Smooth muscle cell (in vitro differentiated cells): ENCODE data around the gene PDSS2. TPM values are rescaled to one million over a fixed set of nuclear protein-coding genes. Genes with fewer than 3 reads are reported as not detected.

ENCODE experiments used
- DNase-seq: peaks from one replicate; lab custom pipeline; 2025; ENCODE audit not compliant: unreplicated experiment; lab: John Stamatoyannopoulos, UW
- H2AFZ ChIP-seq: fragments of 200-600 bp; sonication (generic); 2 replicates; pipeline ENCODE4 v1.6.0; 2016; ENCODE audit warnings: antibody characterized with exemption, low read depth, mild to moderate bottlenecking
- H3F3A ChIP-seq: fragments of 200-600 bp; sonication (generic); 2 replicates; pipeline ENCODE4 v1.6.0; 2017; ENCODE audit warnings: antibody characterized with exemption, low read depth
- H3K27ac ChIP-seq: fragments of 200-600 bp; sonication (generic); 2 replicates; pipeline ENCODE4 v1.5.1; 2016; ENCODE audit warnings: low read depth, mild to moderate bottlenecking
- H3K27me3 ChIP-seq: fragments of 200-600 bp; sonication (generic); 2 replicates; pipeline ENCODE4 v1.6.1; 2016; ENCODE audit warnings: low read depth, mild to moderate bottlenecking
- H3K36me3 ChIP-seq: fragments of 200-600 bp; sonication (generic); 2 replicates; pipeline ENCODE4 v1.5.1; 2016; ENCODE audit warnings: low read depth
- H3K4me1 ChIP-seq: fragments of 200-600 bp; sonication (generic); 2 replicates; pipeline ENCODE4 v1.5.1; 2016; ENCODE audit warnings: low read depth
- H3K4me2 ChIP-seq: fragments of 200-600 bp; sonication (generic); 2 replicates; pipeline ENCODE4 v1.6.0; 2016; ENCODE audit warnings: mild to moderate bottlenecking
- H3K4me3 ChIP-seq: fragments of 200-600 bp; sonication (generic); 2 replicates; pipeline ENCODE4 v1.5.1; 2016; ENCODE audit warnings: mild to moderate bottlenecking
- H3K79me2 ChIP-seq: fragments of 200-600 bp; sonication (generic); 2 replicates; pipeline ENCODE4 v1.6.0; 2016; ENCODE audit warnings: low read depth, mild to moderate bottlenecking
- H3K9ac ChIP-seq: fragments of 200-600 bp; sonication (generic); 2 replicates; pipeline ENCODE4 v1.6.0; 2016; ENCODE audit warnings: low read depth
- H3K9me3 ChIP-seq: fragments of 200-600 bp; sonication (generic); replicated peaks from 2 replicates; pipeline ENCODE4 v1.5.1; 2016; ENCODE audit warnings: low read depth
- H4K20me1 ChIP-seq: fragments of 200-600 bp; sonication (generic); 2 replicates; pipeline ENCODE4 v1.6.0; 2016; ENCODE audit warnings: low read depth
- CTCF ChIP-seq: fragments of 200-600 bp; sonication (generic); IDR thresholded peaks from 2 replicates; pipeline ENCODE4 v1.5.1; 2017; ENCODE audit warnings: borderline replicate concordance, mild to moderate bottlenecking, antibody characterized with exemption; ENCODE audit not compliant: insufficient read depth, poor library complexity, severe bottlenecking
- WGBS: methylation state at CpG from one replicate; pipeline ENCODE4 v1.1.7; 2016; ENCODE audit warnings: low lambda C conversion rate; 5-methylcytosine and 5-hydroxymethylcytosine counted together
- polyA plus RNA-seq: library from polyadenylated mRNA; unstranded; fragments of >200 nt; fragmentation: Nextera tagmentation; extraction: Ambion mirVana; gene quantifications from 2 replicates; pipeline ENCODE4 v1.2.1, GENCODE V29; 2016
- total RNA-seq: library from RNA; depleted of rRNA; stranded (reverse); fragments of >200 nt; gene quantifications from 2 replicates; pipeline ENCODE4 v1.2.3, GENCODE V29; 2014

Gene PDSS2
- total and polyA plus RNA-seq, 2 experiments from 2014 or later, result 12.8 to 15.5 TPM

DNA sequence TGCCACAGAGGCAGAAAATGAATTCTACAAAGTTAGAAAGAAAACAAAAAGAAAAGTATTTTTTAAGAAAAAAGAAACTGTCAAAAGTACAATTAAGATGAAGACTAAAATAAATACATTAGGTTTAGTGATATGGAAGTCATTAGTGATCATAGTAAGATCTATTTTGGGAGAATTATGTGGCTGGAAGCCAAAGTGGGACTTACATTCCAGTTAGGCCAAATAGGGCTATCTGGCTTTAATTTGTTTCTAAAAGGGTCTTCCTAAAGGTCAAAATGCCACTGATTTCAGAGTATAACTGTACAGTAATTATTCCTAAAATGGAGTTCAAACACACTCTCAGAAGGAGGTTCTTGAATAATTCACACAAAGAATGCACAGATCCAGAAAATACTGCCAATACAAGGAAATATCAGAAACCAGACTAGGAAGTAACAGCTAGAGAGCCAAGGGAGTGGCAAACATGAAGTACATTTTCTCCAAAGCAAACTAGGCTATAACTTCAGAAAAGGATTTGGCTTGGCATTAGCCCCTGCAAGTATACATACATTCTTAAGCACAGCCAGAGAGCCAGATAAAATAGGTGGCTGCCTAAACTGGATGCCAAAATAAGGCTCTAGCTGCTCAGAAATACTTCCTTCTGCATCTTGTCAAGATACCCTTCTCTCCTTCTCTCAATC lies 45.3 kb downstream of the PDSS2 start:
- Histone ChIP-seq H3K27me3 (no peaks in the 10 kb centered on the region), H3K4me1 (no peaks in the 10 kb centered on the region), H3K79me2 (peaks cover 3% of the 10 kb centered on the region), H3K4me2 (no peak overlapping the region), H2AFZ (no peak overlapping the region), H3K9me3 (no peaks in the 10 kb centered on the region), H3F3A (no peaks in the 10 kb centered on the region), H4K20me1 (peaks cover 38% of the 10 kb centered on the region), H3K36me3 (no peaks in the 10 kb centered on the region), H3K9ac (no peak overlapping the region), H3K27ac (no peak overlapping the region), H3K4me3 (no peak overlapping the region)
- no peak for TF ChIP-seq CTCF
- no peak for DNase-seq

DNA sequence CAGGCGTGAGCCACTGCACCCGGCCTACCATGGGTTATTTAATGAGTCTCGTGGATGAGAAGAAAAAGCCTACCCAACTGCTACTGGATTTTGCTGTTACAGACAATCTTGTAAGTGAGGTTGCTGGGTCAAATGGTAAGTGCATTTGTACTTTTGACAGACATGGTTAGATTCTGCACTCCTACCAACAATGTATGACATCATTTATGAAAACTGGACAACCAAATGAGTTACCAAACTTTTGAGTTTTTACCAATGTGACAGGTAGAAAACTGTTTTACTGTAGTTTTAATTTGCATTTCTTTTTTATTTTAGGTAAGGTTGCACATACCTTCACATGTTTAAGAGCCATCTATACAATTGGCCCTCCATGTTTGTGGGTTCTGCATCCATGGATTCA lies 48.2 kb downstream of the PDSS2 start:
- WGBS, result 95% methylated on average over 3 of the region's 3 CpGs
- Histone ChIP-seq H2AFZ (no peak overlapping the region), H3K9ac (no peak overlapping the region), H3K9me3 (no peaks in the 10 kb centered on the region), H3K27me3 (no peaks in the 10 kb centered on the region), H4K20me1 (peaks cover 31% of the 10 kb centered on the region), H3F3A (no peaks in the 10 kb centered on the region), H3K27ac (no peak overlapping the region), H3K36me3 (no peaks in the 10 kb centered on the region), H3K79me2 (no peaks in the 10 kb centered on the region), H3K4me3 (no peak overlapping the region), H3K4me1 (no peaks in the 10 kb centered on the region), H3K4me2 (no peak overlapping the region)
- TF ChIP-seq CTCF, result no peak
- DNase-seq, result no peak

- Histone ChIP-seq H3K9me3 (no peaks in the 10 kb centered on the region), H3K4me2 (no peak overlapping the region), H3K27ac (no peak overlapping the region), H3K4me3 (no peak overlapping the region), H2AFZ (no peak overlapping the region), H3F3A (no peaks in the 10 kb centered on the region), H3K4me1 (no peaks in the 10 kb centered on the region), H3K79me2 (no peaks in the 10 kb centered on the region), H3K36me3 (no peaks in the 10 kb centered on the region), H3K9ac (no peak overlapping the region), H3K27me3 (no peaks in the 10 kb centered on the region), H4K20me1 (peaks cover 27% of the 10 kb centered on the region)
- TF ChIP-seq CTCF, result no peak
- no peak for DNase-seq
- 84% methylated on average over 2 of the region's 2 CpGs for WGBS
Measured at GRCh38 chr6:107409942-107410341, 49.4 kb downstream of the PDSS2 start.

- Histone ChIP-seq H3K9ac (no peak overlapping the region), H3K27ac (no peak overlapping the region), H3K36me3 (no peaks in the 10 kb centered on the region), H3K9me3 (no peaks in the 10 kb centered on the region), H3K79me2 (no peaks in the 10 kb centered on the region), H3K4me3 (no peak overlapping the region), H4K20me1 (peaks cover 17% of the 10 kb centered on the region), H2AFZ (no peak overlapping the region), H3K4me2 (no peak overlapping the region), H3K4me1 (no peaks in the 10 kb centered on the region), H3K27me3 (no peaks in the 10 kb centered on the region), H3F3A (no peaks in the 10 kb centered on the region)
- TF ChIP-seq CTCF, result no peak
- 89% methylated on average over 3 of the region's 3 CpGs for WGBS
- no peak for DNase-seq
Measured at GRCh38 chr6:107408714-107409113, 50.6 kb downstream of the PDSS2 start.
